ENCODE results near the gene ZC3H11A. TPM values are rescaled to one million over a fixed set of nuclear protein-coding genes. Genes with fewer than 3 reads are reported as not detected.

The ZC3H11A gene
- polyA plus RNA-seq, 1 donor (not counting 4 experiments of a cell fraction or from before 2014, with no cell fraction given), result 83.4 TPM

GRCh38 chr1:203799157-203799556 is 3.7 kb downstream of the ZC3H11A start:
- DNase-seq (ENCODE audit: low read depth, low spot score), result no peak
- H3K9me3 ChIP-seq (ENCODE audit: control insufficient read depth, low read depth, low read length), result no peaks in the 10 kb centered on the region
- peaks cover 40% of the 10 kb centered on the region for H3K4me1 ChIP-seq (ENCODE audit: control insufficient read depth, extremely low read depth, insufficient read depth, low read length)
- no peak for FAIRE-seq
- no peak overlapping the region for H3K27ac ChIP-seq (ENCODE audit: control insufficient read depth, insufficient read depth, low read length)
- H3K9ac ChIP-seq (ENCODE audit: control insufficient read depth, extremely low read depth, insufficient read depth, low read length), result no peak overlapping the region
- H3K4me2 ChIP-seq (ENCODE audit: control insufficient read depth, extremely low read depth, insufficient read depth, low read depth, low read length), result no peak overlapping the region
- peaks cover 76% of the 10 kb centered on the region for H3K79me2 ChIP-seq (ENCODE audit: control insufficient read depth, insufficient read depth, low read length)
- no peaks in the 10 kb centered on the region for H3K27me3 ChIP-seq (ENCODE audit: control insufficient read depth, extremely low read depth, insufficient read depth, low read length)
- dilution Hi-C loops (cut with MboI; ENCODE audit: extremely low pct_ligation_motif_present, low sequenced_read_pairs), result loop anchor here (10.0 kb wide), 1 partner anchor 74 kb away; no protein-coding TSS in a partner anchor
- no peak overlapping the region for H2AFZ ChIP-seq (ENCODE audit: control insufficient read depth, low read length)
- H3K4me3 ChIP-seq (ENCODE audit: control insufficient read depth in 2 of 3, extremely low read depth in 1 of 3, insufficient read depth in 2 of 3, low read depth in 1 of 3, low read length in 3 of 3), result no peak overlapping the region
- TF ChIP-seq EZH2 (IDR thresholded peaks at IDR 0.05; ENCODE audit: low read length) (no peak), CTCF (optimal IDR thresholded peaks at IDR 0.05 in 1 of 3, IDR thresholded peaks at IDR 0.05 in 1 of 3, conservative IDR thresholded peaks at IDR 0.05 in 1 of 3; ENCODE audit: extremely low read depth in 1 of 3, insufficient read depth in 2 of 3, low read length in 3 of 3) (no peak)
- H4K20me1 ChIP-seq (ENCODE audit: control insufficient read depth, extremely low read depth, insufficient read depth, low read length), result peaks cover 9% of the 10 kb centered on the region
- peaks cover 3% of the 10 kb centered on the region for H3K9me1 ChIP-seq (ENCODE audit: control insufficient read depth, extremely low read depth, insufficient read depth, low read length)
- peaks cover 9 to 31% of the 10 kb centered on the region in 2 experiments for H3K36me3 ChIP-seq (ENCODE audit: control insufficient read depth in 2 of 2, extremely low read depth in 1 of 2, insufficient read depth in 2 of 2, low read length in 2 of 2)

- H2AFZ ChIP-seq (ENCODE audit: control insufficient read depth, low read length), result no peak overlapping the region
- H3K4me3 ChIP-seq (ENCODE audit: control insufficient read depth in 2 of 3, extremely low read depth in 1 of 3, insufficient read depth in 2 of 3, low read depth in 1 of 3, low read length in 3 of 3), result no peak overlapping the region
- H3K79me2 ChIP-seq (ENCODE audit: control insufficient read depth, insufficient read depth, low read length), result peaks cover 84% of the 10 kb centered on the region
- H3K4me2 ChIP-seq (ENCODE audit: control insufficient read depth, extremely low read depth, insufficient read depth, low read depth, low read length), result peak overlapping the region; percentile 31
- TF ChIP-seq EZH2 (IDR thresholded peaks at IDR 0.05; ENCODE audit: low read length), result no peak
- no peak for TF ChIP-seq CTCF (optimal IDR thresholded peaks at IDR 0.05 in 1 of 3, IDR thresholded peaks at IDR 0.05 in 1 of 3, conservative IDR thresholded peaks at IDR 0.05 in 1 of 3; ENCODE audit: extremely low read depth in 1 of 3, insufficient read depth in 2 of 3, low read length in 3 of 3)
- no peak overlapping the region for H3K27ac ChIP-seq (ENCODE audit: control insufficient read depth, insufficient read depth, low read length)
- H3K9me3 ChIP-seq (ENCODE audit: control insufficient read depth, low read depth, low read length), result no peaks in the 10 kb centered on the region
- H3K9ac ChIP-seq (ENCODE audit: control insufficient read depth, extremely low read depth, insufficient read depth, low read length), result no peak overlapping the region
- H3K9me1 ChIP-seq (ENCODE audit: control insufficient read depth, extremely low read depth, insufficient read depth, low read length), result peaks cover 3% of the 10 kb centered on the region
- H3K36me3 ChIP-seq (ENCODE audit: control insufficient read depth in 2 of 2, extremely low read depth in 1 of 2, insufficient read depth in 2 of 2, low read length in 2 of 2), result peaks cover 9 to 34% of the 10 kb centered on the region in 2 experiments
- no peak for FAIRE-seq
- H4K20me1 ChIP-seq (ENCODE audit: control insufficient read depth, extremely low read depth, insufficient read depth, low read length), result peaks cover 12% of the 10 kb centered on the region
- dilution Hi-C loops (cut with MboI; ENCODE audit: extremely low pct_ligation_motif_present, low sequenced_read_pairs), result loop anchor here (10.0 kb wide), 1 partner anchor 75 kb away; no protein-coding TSS in a partner anchor
- no peak for DNase-seq (ENCODE audit: low read depth, low spot score)
- H3K4me1 ChIP-seq (ENCODE audit: control insufficient read depth, extremely low read depth, insufficient read depth, low read length), result peaks cover 36% of the 10 kb centered on the region
- H3K27me3 ChIP-seq (ENCODE audit: control insufficient read depth, extremely low read depth, insufficient read depth, low read length), result no peaks in the 10 kb centered on the region
Observed at GRCh38 chr1:203799971-203800370, 4.5 kb downstream of the ZC3H11A start.

All from keratinocyte (primary cell).